HG03378 (cell line): Measurements from ENCODE around the gene RBX1.
"Not testable (repeated sequence)": the region's sequence is repeated elsewhere in the genome, so short reads cannot be mapped to it uniquely, and the experiment has no call there.

Experiments
- ATAC-seq: cut with Tn5 transposase; IDR thresholded peaks from one replicate; pipeline ENCODE4 v1.9.1; 2021; ENCODE audit warnings: mild to moderate bottlenecking, moderate library complexity; ENCODE audit not compliant: unreplicated experiment

RBX1 gene

GRCh38 chr22:40950962-40951794, at the start of gene RBX1:
RBX1 (plus strand) TSS chr22:40951378; CDS start chr22:40951399, 21 bp downstream.
- ATAC-seq = peak; percentile 70

- ATAC-seq = no peak
These were observed 47.1 kb upstream of the RBX1 start for GRCh38 chr22:40904101-40904500.

GRCh38 chr22:40908895-40909294, 42.3 kb upstream of the RBX1 start:
- no peak for ATAC-seq

- no peak for ATAC-seq
These were observed 39.4 kb upstream of the RBX1 start for GRCh38 chr22:40911772-40912171.

GRCh38 chr22:40912987-40913386, 38.2 kb upstream of the RBX1 start:
- not testable (repeated sequence) for ATAC-seq

- no peak for ATAC-seq
These were observed 31.7 kb upstream of the RBX1 start for GRCh38 chr22:40919446-40919845.

GRCh38 chr22:40920526-40920925, 30.7 kb upstream of the RBX1 start:
- no peak for ATAC-seq

- ATAC-seq = no peak
These were observed 28.5 kb upstream of the RBX1 start for GRCh38 chr22:40922484-40923303.

- ATAC-seq = no peak
These were observed 22.5 kb upstream of the RBX1 start for GRCh38 chr22:40928657-40929056.

GRCh38 chr22:40932396-40932795, 18.8 kb upstream of the RBX1 start:
- ATAC-seq = no peak

GRCh38 chr22:40939202-40939601, 12.0 kb upstream of the RBX1 start:
- no peak for ATAC-seq

- peak; percentile 8 for ATAC-seq
These were observed 822 bp downstream of the RBX1 start for GRCh38 chr22:40951795-40952605.

GRCh38 chr22:40953471-40953870, 2.3 kb downstream of the RBX1 start:
- ATAC-seq = no peak

- no peak for ATAC-seq
These were observed 2.9 kb downstream of the RBX1 start for GRCh38 chr22:40954113-40954512.

- ATAC-seq = no peak
These were observed 4.4 kb downstream of the RBX1 start for GRCh38 chr22:40955571-40955970.

- ATAC-seq = no peak
These were observed 6.4 kb downstream of the RBX1 start for GRCh38 chr22:40957601-40958000.

GRCh38 chr22:40958299-40958698, 7.1 kb downstream of the RBX1 start:
- no peak for ATAC-seq

- no peak for ATAC-seq
These were observed 9.0 kb downstream of the RBX1 start for GRCh38 chr22:40960145-40960544.

GRCh38 chr22:40965936-40966725, 15.0 kb downstream of the RBX1 start:
- no peak for ATAC-seq

- ATAC-seq = no peak
These were observed 15.5 kb downstream of the RBX1 start for GRCh38 chr22:40966726-40967085.
